ENCODE measurements around the gene OXTR.

OXTR gene

DNA sequence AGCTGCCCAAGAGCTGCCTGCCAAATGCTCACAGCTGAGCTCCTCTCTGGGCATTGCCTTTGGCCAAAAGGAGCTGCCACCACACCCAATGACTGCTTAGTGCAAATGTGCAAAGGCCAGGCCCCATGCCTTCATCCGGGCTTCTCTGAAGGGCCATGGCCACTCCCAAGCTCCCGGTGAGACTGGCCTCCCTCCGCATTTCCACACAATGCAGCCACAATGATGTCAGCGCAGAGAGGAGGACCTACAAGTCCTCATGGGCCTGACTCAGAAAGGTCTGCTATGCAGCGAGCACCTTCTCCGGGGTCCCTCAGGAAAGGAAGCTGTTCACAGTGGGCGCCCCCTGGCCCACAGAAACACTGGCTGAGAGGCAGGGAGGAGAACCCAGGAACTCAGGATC, 12.7 kb downstream of the OXTR start:
- no peak for DNase-seq (ENCODE audit: low read depth)
- TF ChIP-seq CTCF (conservative IDR thresholded peaks at IDR 0.05; ENCODE audit: low read depth, low read length) = no peak
- H3K4me3 ChIP-seq (ENCODE audit: low read length) = no peak overlapping the region

DNA sequence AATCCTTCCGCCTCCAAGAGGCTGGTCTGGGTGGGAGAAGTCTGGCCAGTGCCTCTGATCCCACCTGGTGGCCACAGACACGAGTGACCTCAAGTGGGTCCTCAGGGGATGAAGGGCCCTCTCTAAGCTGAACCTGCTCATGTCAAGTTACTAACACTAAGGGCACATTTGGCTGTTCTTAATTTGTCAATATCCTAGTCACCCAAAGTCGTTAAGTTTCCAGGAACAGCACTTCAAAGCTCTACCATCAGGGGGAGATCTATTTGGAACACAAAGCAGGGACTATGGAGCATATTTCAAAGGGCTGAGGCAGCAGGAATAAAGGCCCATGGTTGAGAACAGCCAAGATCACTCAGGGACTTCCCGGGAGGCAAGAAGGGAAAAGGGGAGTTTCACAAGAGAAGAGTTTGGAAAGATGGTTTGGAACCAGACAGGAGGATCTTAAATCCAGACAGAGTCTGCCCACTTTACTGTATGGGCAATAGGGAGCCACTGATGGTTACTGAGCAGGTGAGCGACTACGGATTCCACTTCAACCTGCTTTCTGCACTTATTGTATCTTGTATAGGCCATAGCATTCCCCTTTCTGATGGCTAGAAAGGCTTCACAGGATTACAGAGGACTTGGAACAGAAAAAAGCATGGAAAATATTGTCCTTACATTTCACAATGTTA, 13.7 kb downstream of the OXTR start:
- DNase-seq (ENCODE audit: low read depth) = no peak
- peak; percentile 56 for TF ChIP-seq CTCF (conservative IDR thresholded peaks at IDR 0.05; ENCODE audit: low read depth, low read length)
- no peak overlapping the region for H3K4me3 ChIP-seq (ENCODE audit: low read length)

- no peak for TF ChIP-seq CTCF (conservative IDR thresholded peaks at IDR 0.05; ENCODE audit: low read depth, low read length)
- H3K4me3 ChIP-seq (ENCODE audit: low read length) = no peak overlapping the region
- no peak for DNase-seq (ENCODE audit: low read depth)
These were observed 14.3 kb downstream of the OXTR start for GRCh38 chr3:8755097-8755496.

DNA sequence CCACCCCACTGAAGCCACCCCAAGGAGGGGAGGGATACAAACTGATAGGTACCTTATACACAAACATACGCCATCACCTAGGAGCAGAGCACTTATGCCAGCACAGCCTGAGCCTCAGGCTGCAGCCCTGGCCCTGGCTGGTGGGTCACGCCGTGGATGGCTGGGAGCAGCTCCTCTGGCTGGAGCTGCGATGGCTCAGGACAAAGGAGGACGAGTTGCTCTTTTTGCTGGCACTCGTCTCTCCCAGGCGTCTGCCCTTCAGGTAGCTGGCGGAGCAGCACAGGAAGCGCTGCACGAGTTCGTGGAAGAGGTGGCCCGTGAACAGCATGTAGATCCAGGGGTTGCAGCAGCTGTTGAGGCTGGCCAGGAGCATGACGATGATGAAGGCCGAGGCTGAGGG, 16.6 kb downstream of the OXTR start:
- TF ChIP-seq CTCF (conservative IDR thresholded peaks at IDR 0.05; ENCODE audit: low read depth, low read length) = no peak
- DNase-seq (ENCODE audit: low read depth) = no peak
- no peak overlapping the region for H3K4me3 ChIP-seq (ENCODE audit: low read length)

GRCh38 chr3:8749316-8749715, 20.1 kb downstream of the OXTR start:
- no peak overlapping the region for H3K4me3 ChIP-seq (ENCODE audit: low read length)
- TF ChIP-seq CTCF (conservative IDR thresholded peaks at IDR 0.05; ENCODE audit: low read depth, low read length) = no peak
- no peak for DNase-seq (ENCODE audit: low read depth)

DNA sequence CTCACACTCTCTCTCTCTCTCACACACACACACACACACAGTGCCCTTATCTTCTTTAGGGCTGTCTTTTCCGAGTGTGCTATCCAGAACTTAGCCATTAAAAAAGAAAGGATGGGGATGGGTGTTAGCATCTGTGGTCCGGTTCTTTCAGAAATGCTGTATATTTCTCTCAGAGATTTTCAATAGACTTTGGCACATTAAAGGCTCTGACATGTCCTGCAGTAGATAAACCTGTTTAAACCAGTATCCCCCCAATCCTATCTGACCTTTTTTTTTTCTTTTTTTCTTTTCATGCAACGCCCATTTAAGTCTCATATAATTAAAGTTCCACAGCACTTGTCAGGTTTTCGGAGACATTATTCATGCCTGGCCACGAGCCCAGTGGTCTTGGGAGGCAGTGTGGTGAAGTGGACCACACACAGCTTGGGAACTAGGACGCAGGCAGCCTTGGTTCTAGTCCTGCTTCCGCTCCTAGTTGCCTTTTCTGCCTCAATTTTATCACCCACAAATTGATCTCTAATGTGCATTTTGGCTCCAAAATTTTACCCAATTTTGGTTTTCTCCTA, 22.6 kb downstream of the OXTR start:
- no peak overlapping the region for H3K4me3 ChIP-seq (ENCODE audit: low read length)
- DNase-seq (ENCODE audit: low read depth) = no peak
- no peak for TF ChIP-seq CTCF (conservative IDR thresholded peaks at IDR 0.05; ENCODE audit: low read depth, low read length)

Data from retinal pigment epithelial cell (primary cell).